K562 (cell line): ENCODE data around the gene SPTBN4. TPM values are rescaled to one million over a fixed set of nuclear protein-coding genes. Genes with fewer than 3 reads are reported as not detected.
A peak's percentile ranks its signal among the peaks of the same experiment; 100 is the strongest.

Experiments
- ARID2 ChIP-seq: fragments of 450-650 bp; IDR thresholded peaks from 2 replicates; pipeline ENCODE4 v1.6.1; 2017; ENCODE audit warnings: antibody characterized with exemption, mild to moderate bottlenecking
- CAMTA2 ChIP-seq: fragments of 250-450 bp; sonication (Bioruptor Pico); conservative IDR thresholded peaks from 2 replicates; pipeline ENCODE4 v1.5.1; 2022
- CHCHD3 ChIP-seq: fragments of 250-450 bp; sonication (Bioruptor Pico); IDR thresholded peaks from 2 replicates; pipeline ENCODE4 v2.1.2; 2022; ENCODE audit warnings: mild to moderate bottlenecking
- CSDE1 ChIP-seq, 2 experiments: fragments of 450-650 bp; IDR thresholded peaks; 2 replicates each; pipeline ENCODE4 v1.6.1; 2016; ENCODE audit warnings: mild to moderate bottlenecking in 1 of 2
- CXXC5 ChIP-seq: fragments of 250-450 bp; sonication (Bioruptor Pico); IDR thresholded peaks from 2 replicates; pipeline ENCODE4 v1.8.0; 2022; ENCODE audit warnings: inconsistent platforms, mild to moderate bottlenecking, moderate library complexity
- E2F3 ChIP-seq: fragments of 250-450 bp; sonication (Bioruptor Pico); IDR thresholded peaks from 2 replicates; pipeline ENCODE4 v1.4.0; 2020; ENCODE audit warnings: mild to moderate bottlenecking
- E2F4 ChIP-seq: sonication (generic); formaldehyde crosslinking; IDR thresholded peaks from 2 replicates; pipeline ENCODE4 v1.8.0; 2022; ENCODE audit warnings: mild to moderate bottlenecking, low read depth, missing genetic modification reagents
- HBP1 ChIP-seq: fragments of 450-650 bp; formaldehyde crosslinking; IDR thresholded peaks from 2 replicates; pipeline ENCODE4 v1.4.0; 2022; ENCODE audit warnings: missing genetic modification characterization
- ILK ChIP-seq: fragments of 450-650 bp; IDR thresholded peaks from 2 replicates; pipeline ENCODE4 v1.6.1; 2016; ENCODE audit warnings: missing genetic modification characterization, low read depth, mild to moderate bottlenecking, missing compliant biosample characterization, moderate library complexity, borderline replicate concordance
- MTA3 ChIP-seq: fragments of 450-650 bp; formaldehyde crosslinking; IDR thresholded peaks from 2 replicates; pipeline ENCODE4 v1.6.1; 2017; ENCODE audit warnings: mild to moderate bottlenecking, borderline replicate concordance
- NRF1 ChIP-seq, 2 experiments: fragments of 450-650 bp; IDR thresholded peaks in 1 of 2; conservative IDR thresholded peaks in 1 of 2; 2 replicates each; pipeline ENCODE4 v1.6.1; 2014; ENCODE audit warnings: mild to moderate bottlenecking in 2 of 2
- NUFIP1 ChIP-seq: fragments of 450-650 bp; IDR thresholded peaks from 2 replicates; pipeline ENCODE4 v1.6.1; 2018; ENCODE audit not compliant: partially characterized antibody
- PML ChIP-seq: IDR thresholded peaks from 2 replicates; pipeline ENCODE4 v1.6.1; 2012; ENCODE audit warnings: low read length, inconsistent platforms
- PREB ChIP-seq: sonication (generic); formaldehyde crosslinking; IDR thresholded peaks from 2 replicates; pipeline ENCODE4 v1.8.1; 2023; ENCODE audit warnings: mild to moderate bottlenecking, missing genetic modification reagents
- RBFOX2 ChIP-seq: fragments of 200-400 bp; formaldehyde crosslinking; IDR thresholded peaks from 2 replicates; pipeline ENCODE4 v1.6.1; 2017; ENCODE audit warnings: low read depth, mild to moderate bottlenecking, low read length, moderate library complexity
- RBM15 ChIP-seq: fragments of 200-400 bp; formaldehyde crosslinking; IDR thresholded peaks from 2 replicates; pipeline ENCODE4 v1.6.1; 2018; ENCODE audit warnings: mild to moderate bottlenecking, low read length, moderate library complexity; ENCODE audit not compliant: insufficient read depth
- SLC30A9 ChIP-seq: fragments of 250-450 bp; sonication (Bioruptor Pico); IDR thresholded peaks from 2 replicates; pipeline ENCODE4 v1.8.0; 2022; ENCODE audit warnings: mild to moderate bottlenecking, moderate library complexity
- ZC3H8 ChIP-seq: fragments of 450-650 bp; IDR thresholded peaks from 2 replicates; pipeline ENCODE4 v1.6.1; 2017
- ZNF212 ChIP-seq: fragments of 450-650 bp; formaldehyde crosslinking; IDR thresholded peaks from 2 replicates; pipeline ENCODE4 v1.4.0; 2020; ENCODE audit warnings: mild to moderate bottlenecking
- ZNF395 ChIP-seq: fragments of 200-800 bp; sonication (Bioruptor generic); IDR thresholded peaks from 2 replicates; pipeline ENCODE4 v1.6.1; 2017; ENCODE audit warnings: missing genetic modification characterization, missing compliant biosample characterization
- ZNF436 ChIP-seq: fragments of 250-450, 450-650 bp; sonication (Bioruptor Pico); formaldehyde crosslinking; IDR thresholded peaks from 2 replicates; pipeline ENCODE4 v1.7.0; 2020; ENCODE audit warnings: mild to moderate bottlenecking
- ZNF75A ChIP-seq: fragments of 450-650 bp; formaldehyde crosslinking; IDR thresholded peaks from 2 replicates; pipeline ENCODE4 v1.4.0; 2020; ENCODE audit warnings: mild to moderate bottlenecking
- ZNF76 ChIP-seq: fragments of 250-450 bp; sonication (Bioruptor Pico); IDR thresholded peaks from 2 replicates; pipeline ENCODE4 v1.4.0; 2020; ENCODE audit warnings: mild to moderate bottlenecking, moderate library complexity, borderline replicate concordance
- polyA plus RNA-seq, 8 experiments: library from polyadenylated mRNA; depleted of rRNA in 4 of 8; stranded (reverse) in 5 of 8; unstranded in 3 of 8; fragments of >200 nt; fragmentation: Nextera tagmentation in 2 of 8; fragmentation: Illumina TruSeq in 1 of 8; extraction: Ambion mirVana in 2 of 8; extraction: Trizol in 1 of 8; gene quantifications; 2 replicates each; pipeline versions ENCODE4 v1.2.1 to v1.2.3, GENCODE V29; 2011 to 2014; ENCODE audit warnings: inconsistent platforms in 1 of 8, missing spikeins in 1 of 8
- total RNA-seq, 7 experiments: library from RNA; depleted of rRNA in 6 of 7; stranded (reverse); fragments of >200 nt in 6 of 7; fragmentation: Illumina TruSeq in 2 of 7; extraction: Trizol in 2 of 7; gene quantifications; 2 replicates each; pipeline versions ENCODE4 v1.2.1 to v1.2.3, GENCODE V29; 2011 to 2021; ENCODE audit warnings: low replicate concordance in 1 of 7

SPTBN4 gene
- total and polyA plus RNA-seq, 9 of the 15 experiments (the other 6 are each of a cell fraction or from before 2014, with no cell fraction given): 0.01 to 1.5 (median 0.86) TPM

- TF ChIP-seq E2F4 (CRISPR knock-in tag) (0 out of 2 replicates have a peak, but pooled peaks have one; percentile 15), RBM15 (no peak), CHCHD3 (CRISPR knock-in tag) (0 out of 2 replicates have a peak, but pooled peaks have one; percentile 7), CAMTA2 (CRISPR knock-in tag) (no peak), E2F3 (no peak), CSDE1 (IDR thresholded peaks at IDR 0.05) (peak in 1 of 2 experiments; percentile 82; a peak in 1 of 4 replicates), ILK (no peak), MTA3 (peak; percentile 51; the same call in 1 of the 2 replicates), HBP1 (CRISPR knock-in tag) (no peak), PREB (CRISPR knock-in tag) (no peak), ARID2 (0 out of 2 replicates have a peak, but pooled peaks have one; percentile 4), NUFIP1 (no peak), SLC30A9 (CRISPR knock-in tag) (no peak), ZNF75A (CRISPR knock-in tag) (no peak), ZC3H8 (0 out of 2 replicates have a peak, but pooled peaks have one; percentile 5), ZNF76 (no peak), CXXC5 (CRISPR knock-in tag) (peak; percentile 80), ZNF212 (CRISPR knock-in tag) (no peak), PML (peak; percentile 58; the same call in 1 of the 2 replicates), ZNF436 (no peak), NRF1 (conservative IDR thresholded peaks at IDR 0.05 in 1 of 2, IDR thresholded peaks at IDR 0.05 in 1 of 2) (peak; percentile 72 to 73), ZNF395 (CRISPR knock-in tag) (0 out of 2 replicates have a peak, but pooled peaks have one; percentile 21), RBFOX2 (peak; percentile 94)
These were observed 22.6 kb upstream of the SPTBN4 start, which contains the start of gene SERTAD3 (continued) for GRCh38 chr19:40444000-40444824.
